Inflammatory macrophage treated with lipopolysaccharide for 4 hours (primary cell): Measurements from ENCODE around the gene RPS6KA4.
A peak's percentile ranks its signal among the peaks of the same experiment; 100 is the strongest.

Source experiments
- DNase-seq: peaks from one replicate; pipeline ENCODE4 v3.0.0-alpha.2; 2020

Gene RPS6KA4

DNA sequence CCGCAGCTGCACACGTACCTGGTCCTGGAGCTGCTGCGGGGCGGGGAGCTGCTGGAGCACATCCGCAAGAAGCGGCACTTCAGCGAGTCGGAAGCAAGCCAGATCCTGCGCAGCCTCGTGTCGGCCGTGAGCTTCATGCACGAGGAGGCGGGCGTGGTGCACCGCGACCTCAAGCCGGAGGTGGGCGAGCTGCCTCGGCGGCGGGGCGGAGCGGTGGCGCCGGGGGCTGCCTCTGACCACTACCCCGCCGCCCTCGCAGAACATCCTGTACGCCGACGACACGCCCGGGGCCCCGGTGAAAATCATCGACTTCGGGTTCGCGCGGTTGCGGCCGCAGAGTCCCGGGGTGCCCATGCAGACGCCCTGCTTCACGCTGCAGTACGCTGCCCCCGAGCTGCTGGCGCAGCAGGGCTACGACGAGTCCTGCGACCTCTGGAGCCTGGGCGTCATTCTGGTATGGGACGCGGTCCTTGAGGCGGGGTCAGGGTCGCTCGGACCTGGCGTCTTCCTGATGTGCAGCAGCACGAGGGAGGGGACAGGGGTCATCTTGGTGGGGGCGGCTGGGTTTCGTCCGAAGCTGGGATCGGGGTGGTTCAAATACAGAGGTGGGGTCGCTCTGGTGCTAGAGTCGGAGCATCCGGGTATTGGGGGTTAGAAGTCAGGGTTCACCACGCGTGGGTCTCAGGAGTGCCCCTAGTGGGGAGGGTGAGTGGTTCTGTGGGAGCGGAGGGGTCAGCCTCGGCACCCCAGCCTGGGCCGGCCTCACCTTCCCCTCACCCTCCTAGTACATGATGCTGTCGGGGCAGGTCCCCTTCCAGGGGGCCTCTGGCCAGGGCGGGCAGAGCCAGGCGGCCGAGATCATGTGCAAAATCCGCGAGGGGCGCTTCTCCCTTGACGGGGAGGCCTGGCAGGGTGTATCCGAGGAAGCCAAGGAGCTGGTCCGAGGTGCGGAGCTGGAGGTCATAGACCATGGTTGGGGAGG lies 10.8 kb downstream of the RPS6KA4 start:
- DNase-seq: no peak

- no peak for DNase-seq
Observed at GRCh38 chr11:64371201-64371600, 12.2 kb downstream of the RPS6KA4 start.

GRCh38 chr11:64372021-64372420 lies 13.1 kb downstream of the RPS6KA4 start:
- DNase-seq: no peak

DNA sequence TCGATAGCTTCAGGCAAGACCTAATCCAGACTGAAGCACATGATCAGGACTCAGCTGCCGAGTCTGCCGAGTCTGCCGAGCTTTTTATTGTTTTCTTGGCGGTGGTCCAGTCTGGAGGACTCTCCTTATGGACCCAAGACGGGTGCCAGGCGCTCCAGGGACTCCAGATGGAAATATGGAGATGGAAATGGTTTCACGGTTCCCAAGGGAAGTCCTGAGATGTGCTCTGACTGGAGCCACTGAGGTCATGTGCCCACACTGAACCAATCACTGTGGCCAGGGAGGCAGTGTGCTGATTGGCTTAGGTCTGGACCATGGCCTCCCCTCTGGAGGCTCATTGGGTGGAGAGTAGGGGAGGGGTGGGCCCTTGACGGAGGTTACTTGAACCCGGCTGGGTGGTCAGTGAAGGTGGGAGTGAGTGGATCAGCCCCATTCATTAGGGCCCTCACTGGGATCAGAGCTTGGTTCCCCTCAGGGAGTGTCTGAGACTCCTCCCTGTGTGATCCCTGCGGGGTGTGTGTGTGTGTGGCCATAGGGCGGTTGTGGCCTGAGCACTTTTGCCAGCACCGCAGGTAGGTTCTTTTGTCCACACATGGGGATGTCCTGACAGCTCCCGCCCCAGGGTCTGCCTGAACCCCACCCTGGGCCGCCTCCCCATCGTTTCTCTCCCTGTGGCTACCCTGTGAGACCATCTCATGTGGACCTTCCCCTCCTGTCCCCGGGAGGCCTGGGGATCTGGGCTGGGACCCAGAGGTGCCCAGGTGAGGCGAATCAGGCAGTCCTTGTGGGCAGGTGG lies 14.0 kb downstream of the RPS6KA4 start:
- DNase-seq: no peak

DNA sequence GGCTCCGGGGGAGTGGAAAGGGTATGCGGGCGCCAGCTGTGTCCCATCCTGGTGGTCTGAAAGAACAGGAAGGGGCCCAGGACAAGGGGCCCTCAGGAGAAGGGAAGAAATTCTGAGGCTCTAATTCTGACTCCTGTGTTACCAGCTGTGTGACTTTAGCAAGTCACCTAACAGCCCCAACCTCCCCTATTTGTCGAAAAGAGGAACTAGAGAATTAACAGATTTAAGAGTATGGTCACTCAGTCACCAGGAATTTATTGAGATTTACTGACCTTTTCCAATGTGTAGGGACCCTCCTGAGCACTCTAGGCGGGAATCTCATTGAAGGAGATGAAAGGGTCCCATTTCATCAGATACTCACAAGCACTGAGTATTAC lies 14.6 kb downstream of the RPS6KA4 start:
- DNase-seq: no peak

GRCh38 chr11:64376071-64376470 lies 17.1 kb downstream of the RPS6KA4 start:
- no peak for DNase-seq

DNA sequence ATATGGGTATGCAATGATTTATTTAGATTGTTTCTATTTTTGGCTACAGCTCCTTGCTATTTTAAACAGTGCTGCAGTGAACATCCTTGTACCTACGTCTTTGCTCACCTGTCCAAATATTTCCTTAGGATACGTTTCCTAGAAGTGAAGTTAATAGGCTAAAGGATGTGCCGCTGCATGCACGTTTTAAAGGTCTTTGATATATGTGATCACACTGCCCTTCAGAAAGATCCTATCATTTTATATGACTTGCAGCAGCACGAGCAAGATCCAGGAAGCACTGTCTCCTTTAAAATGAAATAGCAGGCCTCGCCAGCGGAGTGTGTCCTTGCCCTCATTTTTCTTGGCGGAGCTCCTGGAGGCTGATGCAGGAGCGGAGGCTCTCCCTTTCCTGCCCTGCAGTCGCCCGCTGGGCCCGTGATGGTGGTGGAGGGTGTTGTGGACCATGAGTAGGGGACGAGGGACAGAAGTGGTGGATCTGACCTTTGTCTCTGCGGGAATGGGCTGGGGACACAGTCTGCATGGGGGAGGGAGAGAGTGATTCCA lies 19.4 kb downstream of the RPS6KA4 start:
- no peak for DNase-seq

- DNase-seq: no peak
Observed at GRCh38 chr11:64379160-64379559, 20.2 kb downstream of the RPS6KA4 start.

GRCh38 chr11:64379817-64380709 lies 21.1 kb downstream of the RPS6KA4 start:
- no peak for DNase-seq

DNA sequence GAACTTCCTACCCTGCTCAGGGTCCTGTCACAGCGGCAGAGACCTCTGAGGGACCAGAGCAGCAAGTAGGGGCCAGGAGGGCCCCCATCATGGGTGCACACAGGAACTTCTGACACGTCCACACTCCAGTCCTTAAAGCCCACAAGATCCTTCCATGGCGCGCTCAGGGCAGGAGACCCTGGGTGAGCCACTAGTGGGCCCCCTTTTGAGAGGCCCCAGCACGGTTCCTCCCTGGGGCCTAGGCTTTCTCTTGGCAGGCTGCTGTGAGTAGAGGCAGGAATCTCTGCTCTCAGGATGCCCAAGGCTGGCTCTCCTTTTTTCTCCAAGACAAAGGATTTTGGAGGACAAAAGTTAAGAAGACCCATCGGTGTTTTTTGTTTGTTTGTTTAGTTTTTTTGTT lies 22.4 kb downstream of the RPS6KA4 start:
- no peak for DNase-seq

- no peak for DNase-seq
Observed at GRCh38 chr11:64382047-64382446, 23.1 kb downstream of the RPS6KA4 start.

DNA sequence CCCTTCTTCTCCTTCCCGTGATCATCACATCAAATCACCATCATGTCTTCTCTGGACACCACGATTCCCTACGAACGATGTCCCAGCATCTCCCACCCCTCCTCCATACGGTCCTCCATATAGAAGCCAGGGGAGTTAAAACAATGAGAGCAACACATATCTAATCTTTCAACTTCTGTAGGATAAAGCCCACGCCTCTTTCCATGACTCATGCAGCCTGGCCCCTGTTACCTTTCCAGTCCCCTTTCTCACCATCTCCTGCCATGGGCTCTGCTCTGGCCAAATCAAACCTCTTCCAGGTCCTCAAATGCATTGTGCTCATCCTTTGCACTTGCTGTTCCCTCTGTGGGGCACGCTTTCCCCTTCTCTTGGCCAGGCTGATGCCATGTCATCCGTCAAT lies 23.6 kb downstream of the RPS6KA4 start:
- no peak for DNase-seq

- no peak for DNase-seq
Observed at GRCh38 chr11:64383580-64383979, 24.6 kb downstream of the RPS6KA4 start.

DNA sequence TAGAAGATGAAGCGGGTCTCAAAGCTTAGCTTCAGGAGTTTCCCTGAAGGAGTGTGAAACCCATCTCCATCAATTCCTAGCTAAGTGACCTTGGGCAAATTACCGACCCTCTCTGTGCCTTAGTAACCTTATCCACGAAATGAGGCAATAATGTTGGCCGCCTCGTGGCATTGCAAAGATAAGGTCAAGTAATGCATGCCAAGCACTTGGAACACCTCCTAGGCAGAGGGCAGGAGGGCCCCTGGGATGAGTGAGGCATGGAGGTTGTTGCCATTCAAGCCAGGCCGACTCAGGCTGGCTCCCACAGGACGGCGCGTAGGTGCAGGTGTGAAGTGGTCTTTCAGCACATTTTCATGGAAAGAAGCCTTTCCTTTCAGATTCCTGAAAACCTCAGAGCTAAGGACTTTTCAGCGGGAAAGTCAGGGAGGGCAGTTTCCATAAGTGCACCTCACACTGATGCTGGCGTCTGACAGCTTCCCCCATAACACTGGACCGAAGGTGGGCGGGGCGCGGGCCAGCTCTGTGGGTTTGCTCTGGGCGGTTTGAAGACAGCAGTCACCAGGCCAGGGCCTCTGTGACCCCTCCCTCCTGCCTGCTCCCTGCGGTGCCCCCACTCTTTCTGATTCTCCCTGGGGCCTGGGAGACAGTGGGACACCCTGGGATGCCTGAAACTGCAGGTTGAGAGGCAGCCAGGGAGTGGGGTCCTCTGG lies 25.2 kb downstream of the RPS6KA4 start:
- DNase-seq: no peak

- peak; percentile 71 for DNase-seq
Observed at GRCh38 chr11:64384981-64385944, 26.3 kb downstream of the RPS6KA4 start.

DNA sequence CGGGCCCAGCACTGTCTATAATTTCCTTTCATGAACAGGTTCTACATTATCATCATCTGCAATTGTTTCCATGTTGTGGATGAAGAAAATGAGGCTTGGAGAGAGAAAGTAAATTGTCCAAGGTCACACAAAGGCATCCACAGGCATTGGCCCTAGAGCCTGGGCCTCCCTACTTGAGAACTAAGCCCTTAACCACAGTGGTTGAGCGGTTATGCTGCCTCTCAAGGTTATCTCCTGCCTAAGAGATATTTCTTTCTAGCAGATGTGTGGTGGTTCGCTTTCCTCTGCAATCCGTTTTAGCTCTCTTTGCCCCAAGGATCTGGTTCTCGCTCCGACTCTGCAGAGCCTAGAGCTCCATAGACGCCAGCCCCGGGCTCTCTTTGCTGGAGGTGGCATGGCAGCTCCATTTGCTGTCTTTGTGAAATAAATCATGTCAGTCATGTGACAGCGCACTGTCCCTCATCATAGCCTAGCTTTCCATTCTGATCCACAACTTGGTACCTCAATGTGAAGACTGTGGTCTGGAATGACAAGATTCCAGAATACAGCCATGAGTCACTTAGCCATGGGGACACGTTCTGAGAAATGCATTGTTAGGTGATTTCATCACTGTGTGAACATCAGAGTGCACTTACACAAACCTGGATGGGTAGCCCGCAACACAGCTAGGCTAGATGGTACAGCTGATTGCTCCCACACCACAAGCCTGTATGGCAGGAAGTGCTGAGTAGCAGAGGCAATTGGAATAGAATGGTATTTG lies 27.2 kb downstream of the RPS6KA4 start:
- peak; percentile 23 for DNase-seq

DNA sequence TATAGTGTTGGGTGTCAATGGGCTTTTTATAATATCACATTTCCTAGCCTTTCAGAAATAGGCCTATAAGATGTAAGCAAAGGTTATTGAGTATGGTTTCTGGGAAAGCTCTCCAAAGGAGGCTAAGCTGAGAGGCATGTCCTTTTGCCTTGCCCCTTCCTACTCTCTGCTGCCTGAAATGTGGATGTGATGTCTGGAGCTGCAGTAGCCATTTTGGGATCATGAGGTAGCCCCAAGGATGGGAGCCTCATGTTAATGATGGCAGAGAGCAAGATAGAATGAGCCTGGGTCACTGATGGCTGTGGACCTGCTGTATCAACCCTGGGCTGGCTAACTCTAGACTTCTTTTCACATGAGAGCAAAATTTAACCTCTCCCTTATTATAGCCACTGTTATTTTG lies 29.0 kb downstream of the RPS6KA4 start:
- no peak for DNase-seq

GRCh38 chr11:64388894-64389293 lies 29.9 kb downstream of the RPS6KA4 start:
- no peak for DNase-seq

DNA sequence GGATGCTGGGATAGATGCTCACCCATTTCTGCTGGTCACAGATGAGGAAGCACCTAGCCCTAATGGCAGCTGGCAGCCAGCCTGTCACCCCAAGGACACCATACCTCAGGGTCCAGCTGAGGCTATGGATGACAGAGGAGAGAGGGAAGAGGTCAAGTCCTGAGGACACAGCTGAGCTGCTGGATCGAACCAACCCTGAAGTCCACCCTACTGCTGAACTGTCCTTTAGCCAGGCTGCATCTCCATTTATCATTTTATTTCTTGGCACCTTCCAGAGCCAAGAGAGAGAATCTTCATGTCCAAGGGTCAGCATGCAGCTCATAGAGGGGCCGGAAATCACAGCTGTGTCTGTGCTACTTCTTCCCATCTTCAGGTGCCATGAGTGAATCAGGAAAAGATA lies 30.9 kb downstream of the RPS6KA4 start:
- DNase-seq: no peak

GRCh38 chr11:64390558-64390957 lies 31.6 kb downstream of the RPS6KA4 start:
- DNase-seq: no peak
